ENCODE data around the gene UNG.
"Not testable (repeated sequence)": the region's sequence is repeated elsewhere in the genome, so short reads cannot be mapped to it uniquely, and the experiment has no call there.

The UNG gene

DNA sequence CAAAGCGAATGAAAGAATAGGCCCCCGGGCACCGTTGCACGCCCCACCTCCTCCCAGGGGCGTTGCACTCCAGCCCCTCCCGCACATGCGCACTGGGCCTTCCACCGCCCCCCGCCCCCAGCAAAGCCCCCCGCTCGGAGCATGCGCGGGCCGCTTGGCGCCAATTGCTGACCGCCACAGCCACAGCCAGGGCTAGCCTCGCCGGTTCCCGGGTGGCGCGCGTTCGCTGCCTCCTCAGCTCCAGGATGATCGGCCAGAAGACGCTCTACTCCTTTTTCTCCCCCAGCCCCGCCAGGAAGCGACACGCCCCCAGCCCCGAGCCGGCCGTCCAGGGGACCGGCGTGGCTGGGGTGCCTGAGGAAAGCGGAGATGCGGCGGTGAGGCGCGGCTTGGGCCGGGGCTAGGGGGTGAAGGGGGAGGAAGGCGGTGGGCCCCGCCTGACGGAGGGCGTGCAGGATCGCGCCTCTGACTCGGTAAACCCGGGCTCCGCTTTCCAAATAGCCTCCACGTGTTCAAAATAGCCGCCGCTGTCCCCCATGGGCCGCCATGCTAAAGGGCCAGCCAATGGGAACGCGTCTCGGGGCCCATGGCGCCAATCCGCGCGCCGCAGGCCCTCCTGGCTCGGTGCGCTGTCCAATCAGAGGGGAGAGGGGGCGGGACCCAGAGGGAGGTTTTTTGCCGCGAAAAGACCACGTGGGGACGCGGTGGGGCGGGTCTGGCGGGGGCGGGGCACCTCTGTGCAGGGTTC, at the start of gene UNG:
Gene UNG (plus strand): TSS at position 163 of the 748 bp plus-strand sequence. CDS start 83 bp downstream, at position 246.
- DNase-seq (ENCODE audit: low read depth in 2 of 2), result peak; percentile 90 to 96

DNA sequence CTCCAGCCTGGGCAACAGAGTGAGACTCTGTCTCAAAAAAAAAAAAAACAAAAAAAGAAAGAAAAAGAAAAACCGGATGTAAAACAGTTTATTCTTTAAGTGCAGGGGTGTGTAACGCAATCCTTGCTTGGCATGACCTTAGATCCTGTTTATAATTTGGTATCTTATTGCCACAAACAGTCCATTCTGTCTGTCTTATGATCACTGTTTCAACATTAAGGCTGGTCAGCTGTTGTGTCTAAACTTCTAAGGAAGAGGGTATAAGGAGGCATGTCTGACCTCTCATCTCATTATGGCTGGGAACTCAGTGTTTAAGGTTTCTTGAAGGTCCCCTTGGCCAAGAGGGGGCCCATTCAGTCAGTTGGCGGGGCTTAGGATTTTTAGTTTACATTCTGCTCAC, 48.7 kb upstream of the UNG start:
- DNase-seq (ENCODE audit: low read depth in 2 of 2), result not testable (repeated sequence)

DNA sequence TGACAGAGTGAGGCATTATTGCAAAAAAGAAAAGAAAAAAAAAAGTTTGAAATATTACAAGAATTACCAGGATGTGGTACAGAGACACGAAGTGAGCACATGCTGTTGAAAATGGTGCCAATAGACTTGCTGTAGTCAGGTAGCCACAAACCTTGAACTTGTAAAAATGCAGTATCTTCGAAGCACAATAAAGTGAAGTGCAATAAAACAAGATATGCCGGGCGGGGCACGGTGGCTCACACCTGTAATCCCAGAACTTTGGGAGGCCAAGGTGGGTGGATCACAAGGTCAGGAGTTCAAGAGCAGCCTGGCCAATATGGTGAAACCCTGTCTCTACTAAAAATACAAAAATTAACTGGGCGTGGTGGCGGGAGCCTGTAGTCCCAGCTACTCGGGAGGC, 47.6 kb upstream of the UNG start:
- not testable (repeated sequence) for DNase-seq (ENCODE audit: low read depth in 2 of 2)

DNA sequence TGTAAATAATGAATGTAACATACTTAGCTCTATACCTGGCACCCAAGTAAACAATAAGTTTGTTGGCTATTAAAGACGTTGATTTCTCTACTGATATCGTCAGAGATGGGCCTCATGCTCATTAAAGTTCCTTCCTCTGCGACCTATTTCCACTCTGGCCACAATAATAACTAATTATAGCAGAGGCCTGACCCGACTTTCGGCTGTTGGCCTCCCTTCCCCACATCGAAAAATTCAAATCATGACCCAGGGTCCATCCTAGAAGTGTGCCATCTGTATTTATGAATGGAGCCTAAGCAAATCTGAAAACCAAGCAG, 45.3 kb upstream of the UNG start:
- DNase-seq (ENCODE audit: low read depth in 2 of 2), result no peak

DNA sequence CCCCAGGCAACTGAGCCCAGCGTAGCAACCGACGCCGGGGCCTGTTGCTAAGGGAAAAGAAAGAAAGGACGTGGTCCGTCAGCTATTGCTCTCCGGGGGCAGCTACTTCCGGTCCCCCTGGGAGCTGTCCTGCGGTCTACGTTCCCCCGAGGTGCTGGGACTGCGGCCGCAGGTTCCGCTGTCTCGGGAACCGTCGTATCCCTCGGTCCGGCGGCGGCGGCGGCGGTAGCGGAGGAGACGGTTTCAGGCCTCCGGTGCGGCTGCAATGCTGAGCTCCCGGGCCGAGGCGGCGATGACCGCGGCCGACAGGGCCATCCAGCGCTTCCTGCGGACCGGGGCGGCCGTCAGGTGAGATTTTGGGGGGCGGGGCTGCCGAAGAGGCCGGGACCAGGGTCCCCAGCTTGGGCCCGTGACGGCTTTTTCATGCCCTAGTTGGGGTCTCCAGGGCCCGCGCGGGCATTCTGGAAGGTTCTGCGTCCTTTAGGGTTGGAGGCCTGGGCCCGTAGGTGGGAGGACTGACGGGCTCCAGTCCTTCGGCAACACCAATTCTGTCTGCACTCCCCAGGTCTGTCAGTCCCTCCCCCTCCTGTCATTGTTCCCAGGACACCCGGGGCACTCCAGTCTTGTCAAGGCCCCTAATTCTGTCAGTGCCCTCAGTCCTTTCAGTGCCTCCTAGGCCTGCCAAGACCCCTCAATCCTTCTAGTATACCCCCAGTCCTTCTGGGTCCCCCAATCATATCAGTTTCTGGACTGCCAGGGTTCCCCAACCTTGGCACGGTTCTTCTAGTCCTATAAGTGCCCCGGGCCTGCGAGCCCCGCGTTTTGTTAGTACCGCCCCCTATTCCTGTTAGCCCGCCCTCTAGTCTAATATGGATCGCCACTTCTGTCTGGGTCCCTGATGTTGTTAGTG, 44.7 kb upstream of the UNG start, which contains the start of gene USP30:
Gene USP30 (plus strand): TSS at position 163 of the 910 bp plus-strand sequence. CDS start 103 bp downstream, at position 266.
- peak; percentile 72 to 73 for DNase-seq (ENCODE audit: low read depth in 2 of 2)

DNA sequence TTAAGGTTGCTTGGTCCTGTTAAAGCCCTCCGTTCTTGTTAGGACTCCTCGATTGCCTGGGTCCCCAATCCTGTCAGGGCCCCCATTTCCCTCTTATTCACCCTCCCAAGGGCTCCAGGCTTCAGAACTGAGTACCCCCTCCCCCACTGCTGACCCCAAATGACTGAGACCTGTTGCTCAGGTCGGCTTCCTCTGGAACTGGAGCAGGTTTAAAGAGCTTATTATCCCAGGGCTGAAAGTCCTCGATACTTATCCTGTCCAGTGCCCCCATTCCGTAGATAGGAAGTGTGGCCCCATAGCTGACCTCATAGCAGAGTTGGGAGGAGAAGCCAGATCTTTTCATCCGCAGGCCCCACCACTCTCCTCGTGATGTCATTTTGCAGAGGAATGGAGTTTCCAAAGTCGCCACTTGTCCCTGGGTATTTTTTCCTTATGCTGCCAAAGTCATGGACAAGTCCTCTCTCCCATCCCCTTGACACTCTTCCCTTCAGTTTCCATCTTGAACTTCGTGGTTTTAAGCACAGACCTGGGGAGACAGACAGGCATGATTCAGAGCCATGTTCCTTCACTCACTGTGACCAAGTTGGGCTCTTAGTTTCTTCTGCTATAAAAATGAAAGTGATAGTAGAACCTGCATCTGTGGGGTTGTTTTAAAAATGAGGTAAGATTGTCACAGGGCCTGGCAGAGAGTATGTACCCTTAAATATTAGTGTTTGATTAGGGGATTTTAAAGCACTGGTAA, 43.8 kb upstream of the UNG start:
- DNase-seq (ENCODE audit: low read depth in 2 of 2), result no peak

DNA sequence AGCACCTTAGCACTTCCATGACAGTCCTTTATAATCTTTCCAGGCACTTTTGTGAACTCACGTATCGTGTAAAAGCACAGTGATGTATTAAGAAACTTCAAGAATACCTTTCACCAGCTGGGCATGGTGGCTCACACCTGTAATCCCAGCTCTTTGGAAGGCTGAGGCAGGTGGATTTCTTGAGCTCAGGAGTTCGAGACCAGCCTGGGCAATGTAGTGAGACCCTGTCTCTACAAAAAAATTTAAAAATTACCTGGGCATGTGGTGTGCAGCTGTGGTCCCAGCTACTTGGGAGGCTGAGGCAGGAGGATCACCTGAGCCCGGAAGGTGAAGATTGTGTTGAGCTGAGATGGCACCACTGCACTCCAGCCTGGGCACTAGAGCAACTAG, 43.3 kb upstream of the UNG start:
- DNase-seq (ENCODE audit: low read depth in 2 of 2), result not testable (repeated sequence)

DNA sequence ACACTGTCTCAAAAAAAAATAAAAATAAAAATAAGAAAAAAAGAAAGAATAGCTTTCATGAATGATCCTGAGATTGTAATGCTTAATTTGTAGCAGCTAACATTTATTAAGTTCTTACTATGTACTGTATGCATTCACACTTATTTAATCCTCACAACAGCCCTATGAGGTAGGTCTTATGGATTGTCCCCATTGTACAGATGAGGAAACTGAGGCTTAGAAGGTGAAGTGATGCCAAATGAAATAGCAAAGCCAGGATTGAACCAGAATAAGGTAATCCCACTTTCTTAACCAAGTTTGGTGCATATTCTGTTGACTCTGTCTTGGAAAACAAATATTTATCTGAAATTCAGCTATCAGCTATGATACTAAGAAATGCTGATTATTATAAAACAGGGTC, 42.9 kb upstream of the UNG start:
- DNase-seq (ENCODE audit: low read depth in 2 of 2), result no peak

DNA sequence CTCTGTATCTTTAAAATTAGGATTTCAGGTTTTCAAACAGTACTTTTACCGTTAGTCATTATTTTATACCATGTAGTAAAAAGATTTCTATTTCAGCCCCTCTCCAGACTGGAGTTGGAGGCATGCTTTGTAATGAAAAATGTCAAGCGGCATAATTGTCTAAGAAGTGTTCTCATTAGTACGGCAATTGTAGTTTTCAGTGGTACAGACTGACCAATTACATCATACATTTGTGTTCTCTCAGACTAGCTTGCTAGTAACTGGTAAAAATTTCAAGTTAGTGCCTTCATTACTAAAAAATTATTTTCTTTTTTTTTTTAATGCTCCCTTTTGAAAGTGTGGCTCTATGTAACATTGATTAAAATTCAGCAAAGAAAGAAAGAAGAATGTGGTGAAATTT, 40.5 kb upstream of the UNG start:
- no peak for DNase-seq (ENCODE audit: low read depth in 2 of 2)

DNA sequence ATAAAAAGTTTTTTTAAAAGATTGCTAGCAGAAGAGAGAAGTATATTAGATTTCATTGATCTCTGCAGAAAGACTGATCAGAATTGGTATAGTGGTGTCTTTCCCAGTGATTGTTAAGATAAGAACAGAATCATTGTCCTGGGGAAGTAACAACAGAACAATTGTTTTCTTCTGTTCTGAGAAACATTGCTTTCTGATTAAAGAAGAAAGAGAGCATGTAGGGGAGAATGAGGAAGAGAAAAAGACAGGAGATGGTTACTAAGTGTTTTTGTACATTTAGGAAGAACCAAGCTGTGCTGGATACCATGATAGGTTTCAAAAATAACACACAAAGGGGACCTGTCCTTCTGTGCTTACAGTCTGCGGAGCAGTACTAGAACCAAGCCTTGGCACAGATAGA, 40.0 kb upstream of the UNG start:
- no peak for DNase-seq (ENCODE audit: low read depth in 2 of 2)

DNA sequence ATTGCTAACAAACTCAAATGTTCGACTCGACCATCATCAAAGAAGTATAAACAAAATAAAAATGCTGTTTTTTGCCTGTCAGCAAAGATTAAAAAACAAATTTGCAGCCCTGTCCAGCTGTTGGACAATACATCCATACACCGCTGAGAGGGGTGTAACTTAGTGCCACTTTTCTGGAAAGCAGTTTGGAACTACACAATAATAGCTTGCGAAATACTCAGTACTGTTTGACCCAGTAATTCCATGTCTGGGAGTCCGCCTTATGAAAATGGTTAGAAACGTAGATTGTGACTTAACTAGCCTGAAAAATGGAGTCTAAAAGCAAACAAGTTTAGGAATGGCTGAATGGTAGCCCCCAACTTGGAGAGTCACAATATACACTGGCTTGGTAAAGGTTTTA, 38.6 kb upstream of the UNG start:
- no peak for DNase-seq (ENCODE audit: low read depth in 2 of 2)

DNA sequence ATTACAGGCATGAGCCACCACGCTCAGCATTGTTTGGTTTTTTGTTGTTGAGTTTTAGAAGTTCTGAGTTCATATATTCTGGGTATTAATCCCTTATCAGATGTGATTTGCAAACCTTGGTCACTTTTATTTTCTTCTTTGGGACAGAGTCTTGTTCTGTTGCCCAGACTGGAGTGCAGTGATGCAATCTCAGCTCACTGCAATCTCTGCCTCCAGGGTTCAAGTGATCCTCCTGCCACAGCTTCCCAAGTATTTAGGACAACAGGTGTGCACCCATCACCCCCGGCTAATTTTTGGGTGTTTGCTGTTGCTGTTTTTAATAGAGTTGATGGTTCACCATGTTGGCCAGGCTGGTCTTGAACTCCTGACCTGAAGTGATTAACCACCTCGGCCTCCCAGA, 33.3 kb upstream of the UNG start:
- no peak for DNase-seq (ENCODE audit: low read depth in 2 of 2)

DNA sequence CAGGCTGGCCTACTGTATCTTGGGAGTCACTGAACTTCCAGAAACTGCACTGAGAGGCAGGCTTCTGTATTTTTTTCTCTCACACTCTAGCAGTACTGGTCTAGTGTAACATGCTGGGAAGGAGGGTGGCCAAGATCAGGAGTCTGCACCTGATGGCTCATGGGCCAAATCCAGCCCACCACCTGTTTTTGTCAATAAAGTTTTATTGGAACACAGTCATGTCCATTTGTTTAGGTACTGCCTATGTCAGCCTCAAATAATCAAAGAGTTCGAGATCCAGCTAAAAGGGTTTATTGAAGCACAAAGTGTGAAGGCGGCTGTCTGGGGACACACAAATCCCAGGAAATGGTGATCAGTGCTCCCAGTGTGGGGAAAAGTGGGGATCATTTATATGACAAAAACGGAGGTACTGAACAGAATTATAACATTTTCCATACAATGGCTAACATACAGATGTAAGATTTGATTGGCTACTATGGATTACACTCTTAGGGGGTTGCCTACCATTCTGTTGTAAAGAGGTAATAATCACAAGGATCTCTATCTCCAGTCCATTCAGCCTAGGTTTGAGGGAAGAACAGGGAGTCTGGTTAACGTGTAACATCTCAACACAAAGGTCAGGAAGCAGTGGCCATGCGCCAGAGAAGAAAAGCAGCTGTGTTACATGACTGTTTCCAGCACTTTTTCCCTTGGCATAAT, 32.1 kb upstream of the UNG start:
- DNase-seq (ENCODE audit: low read depth in 2 of 2), result no peak

DNA sequence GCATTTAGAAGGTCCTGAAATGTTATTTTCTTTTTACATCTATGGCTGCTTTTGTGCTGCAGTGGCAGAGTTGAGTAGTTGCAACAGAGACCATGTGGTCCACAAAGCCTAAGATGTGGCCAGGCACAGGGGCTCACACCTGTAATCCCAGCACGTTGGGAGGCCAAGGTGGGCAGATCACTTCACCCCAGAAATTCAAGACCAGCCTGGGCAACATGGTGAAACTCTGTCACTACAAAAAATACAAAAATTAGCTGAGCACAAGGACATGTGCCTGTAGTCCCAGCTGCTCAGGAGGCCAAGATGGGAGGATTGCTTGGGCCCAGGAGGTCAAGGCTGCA, 31.6 kb upstream of the UNG start:
- DNase-seq (ENCODE audit: low read depth in 2 of 2), result no peak

DNA sequence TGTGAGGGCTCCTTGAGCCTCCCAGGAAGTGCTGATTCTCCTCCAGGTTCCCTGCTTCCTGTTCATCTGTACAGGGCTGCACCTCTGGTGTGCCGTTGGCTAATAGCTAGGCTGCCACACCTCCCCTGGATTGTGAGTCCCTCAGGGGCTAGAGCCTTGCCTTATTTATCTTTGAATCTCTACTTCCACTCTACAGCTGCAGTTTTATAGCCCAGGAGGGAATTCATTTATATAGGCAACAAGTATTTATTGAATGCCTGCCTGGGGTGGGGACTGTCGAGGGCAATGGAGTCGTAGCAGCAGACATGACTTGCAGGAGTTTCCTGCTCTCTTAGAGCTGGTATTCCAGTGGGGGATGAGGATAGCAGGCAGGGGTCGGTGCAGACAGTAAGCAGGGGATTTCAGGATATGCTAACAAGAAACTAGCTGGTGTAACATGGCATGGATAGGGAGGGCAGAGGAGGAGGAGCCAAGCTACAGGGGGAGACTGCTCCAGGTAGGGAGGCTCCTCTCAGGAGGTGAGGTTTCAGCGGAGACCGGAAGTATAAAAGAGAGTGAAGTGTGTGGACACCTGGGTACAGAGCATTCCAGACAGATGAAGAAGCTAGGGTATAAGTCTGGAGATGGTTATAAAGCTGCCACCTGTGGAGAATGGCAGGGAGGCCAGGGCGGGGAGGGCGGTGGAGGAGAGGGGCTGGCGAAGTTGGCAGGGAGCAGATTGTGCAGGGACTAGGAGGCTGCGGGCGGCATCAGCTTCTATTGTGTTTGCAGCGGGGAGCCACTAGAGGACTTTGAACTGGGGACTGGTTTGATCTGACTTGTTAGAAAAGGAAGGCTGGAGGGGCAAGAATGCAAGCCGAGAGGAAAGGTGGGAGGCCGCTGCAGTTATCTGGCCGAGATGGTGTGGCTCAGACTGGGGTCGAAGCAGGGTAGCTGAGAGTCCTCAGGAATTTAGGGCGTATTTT, 27.8 kb upstream of the UNG start:
- no peak for DNase-seq (ENCODE audit: low read depth in 2 of 2)

DNA sequence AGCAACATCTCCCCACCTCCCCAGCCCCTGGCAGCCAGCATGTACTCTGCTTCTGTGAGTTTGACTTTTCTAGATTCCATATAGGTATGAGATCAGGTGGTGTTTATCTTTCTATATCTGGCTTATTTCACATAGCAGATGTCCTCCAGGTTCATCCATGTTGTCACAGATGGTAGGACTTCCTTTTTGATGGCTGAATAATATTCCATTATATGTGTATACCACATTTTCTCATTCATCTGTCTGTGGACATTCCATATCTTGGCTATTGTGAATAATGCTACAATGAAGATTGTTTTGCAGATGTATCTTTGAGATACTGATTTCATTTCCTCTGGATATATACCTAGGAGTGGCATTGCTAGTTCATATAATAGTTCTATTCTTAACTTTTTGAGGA, 22.5 kb upstream of the UNG start:
- DNase-seq (ENCODE audit: low read depth in 2 of 2), result no peak

DNA sequence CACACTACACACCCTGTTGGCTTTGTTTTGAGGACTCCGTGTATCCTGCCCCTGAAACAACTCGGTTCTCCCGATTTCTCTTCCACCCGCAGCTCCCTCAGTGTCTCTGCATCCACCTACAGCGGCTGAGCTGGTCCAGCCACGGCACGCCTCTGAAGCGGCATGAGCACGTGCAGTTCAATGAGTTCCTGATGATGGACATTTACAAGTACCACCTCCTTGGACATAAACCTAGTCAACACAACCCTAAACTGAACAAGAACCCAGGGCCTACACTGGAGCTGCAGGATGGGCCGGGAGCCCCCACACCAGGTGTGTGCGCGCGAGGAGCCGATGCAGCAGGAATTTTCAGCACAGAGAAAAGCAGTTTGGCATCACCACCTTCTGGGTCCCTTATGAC, 14.6 kb upstream of the UNG start:
- no peak for DNase-seq (ENCODE audit: low read depth in 2 of 2)

DNA sequence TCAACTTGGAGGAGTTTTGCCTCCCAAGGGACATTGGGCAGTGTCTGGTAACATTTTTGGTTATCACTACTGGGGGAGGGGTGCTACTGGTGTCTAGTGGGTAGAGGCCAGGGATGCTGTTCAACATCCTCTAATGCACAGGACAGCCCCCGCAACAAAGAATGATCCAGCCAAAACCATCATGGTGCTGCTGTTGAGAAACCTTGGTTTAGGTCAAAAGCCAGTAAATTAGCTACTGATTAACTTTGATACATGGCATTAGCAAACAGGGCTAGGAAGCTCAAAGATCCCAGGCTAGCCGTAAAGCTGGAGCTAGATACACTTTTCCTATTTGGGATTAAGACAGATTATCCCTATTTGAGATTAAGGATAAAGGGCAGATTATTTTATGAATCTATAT, 13.0 kb upstream of the UNG start:
- DNase-seq (ENCODE audit: low read depth in 2 of 2), result no peak

DNA sequence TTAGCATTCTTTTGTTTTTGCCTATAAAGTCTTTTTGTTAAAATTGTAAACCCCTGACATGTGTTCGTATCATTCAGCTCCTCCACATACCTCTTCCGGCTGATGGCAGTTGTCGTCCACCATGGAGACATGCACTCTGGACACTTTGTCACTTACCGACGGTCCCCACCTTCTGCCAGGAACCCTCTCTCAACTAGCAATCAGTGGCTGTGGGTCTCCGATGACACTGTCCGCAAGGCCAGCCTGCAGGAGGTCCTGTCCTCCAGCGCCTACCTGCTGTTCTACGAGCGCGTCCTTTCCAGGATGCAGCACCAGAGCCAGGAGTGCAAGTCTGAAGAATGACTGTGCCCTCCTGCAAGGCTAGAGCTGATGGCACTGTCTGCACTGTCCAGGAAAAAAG, 11.8 kb upstream of the UNG start:
- DNase-seq (ENCODE audit: low read depth in 2 of 2), result no peak

DNA sequence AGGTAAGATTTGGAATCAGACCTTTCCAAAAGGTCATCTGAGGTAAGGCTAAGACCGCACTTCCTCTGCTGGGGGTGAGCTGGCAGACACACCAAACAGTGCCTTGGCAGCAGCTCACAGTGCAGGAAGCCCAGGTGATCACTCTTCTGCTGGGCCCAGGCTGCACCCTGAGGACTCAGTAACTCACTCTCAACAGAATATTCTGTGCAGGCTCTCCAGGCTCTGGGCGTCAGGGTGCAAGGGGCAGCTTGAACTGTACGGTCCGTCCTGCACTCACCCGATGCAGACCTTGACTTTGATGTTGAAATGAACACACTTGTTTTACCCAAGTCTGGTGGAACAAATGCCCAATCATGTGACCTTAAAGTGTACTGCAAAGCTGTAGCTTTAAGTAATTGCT, 10.1 kb upstream of the UNG start:
- no peak for DNase-seq (ENCODE audit: low read depth in 2 of 2)

DNA sequence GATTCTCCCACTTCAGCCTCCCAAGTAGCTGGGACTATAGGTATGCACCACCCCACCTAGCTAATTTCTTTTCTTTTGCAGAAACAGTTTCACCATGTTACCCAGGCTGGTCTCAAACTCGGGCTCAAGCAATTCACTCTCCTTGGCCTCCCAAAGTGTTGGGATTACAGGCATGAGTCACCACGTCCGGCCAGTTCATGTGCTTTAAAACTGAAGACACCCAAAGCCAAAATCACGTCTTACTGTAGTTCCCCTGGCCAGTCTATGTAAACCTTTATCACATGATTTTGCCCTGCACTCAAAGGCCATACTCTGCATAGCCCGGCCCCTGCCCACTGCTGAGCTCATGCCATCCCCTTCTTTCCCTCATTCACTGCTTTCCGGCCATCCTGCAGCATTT, 8.6 kb upstream of the UNG start:
- DNase-seq (ENCODE audit: low read depth in 2 of 2), result no peak
